ENCODE data around the gene RAB33A. TPM values are rescaled to one million over a fixed set of nuclear protein-coding genes. Genes with fewer than 3 reads are reported as not detected.

RAB33A gene
- total RNA-seq = 0.15 and 1.4 TPM in 2 replicates

GRCh38 chrX:130171446-130172126 is at the start of gene RAB33A:
TSS of gene RAB33A (plus strand) at chrX:130171962. CDS start at chrX:130172063, 101 bp downstream.
- DNase-seq (ENCODE audit: low read depth) = no peak

DNA sequence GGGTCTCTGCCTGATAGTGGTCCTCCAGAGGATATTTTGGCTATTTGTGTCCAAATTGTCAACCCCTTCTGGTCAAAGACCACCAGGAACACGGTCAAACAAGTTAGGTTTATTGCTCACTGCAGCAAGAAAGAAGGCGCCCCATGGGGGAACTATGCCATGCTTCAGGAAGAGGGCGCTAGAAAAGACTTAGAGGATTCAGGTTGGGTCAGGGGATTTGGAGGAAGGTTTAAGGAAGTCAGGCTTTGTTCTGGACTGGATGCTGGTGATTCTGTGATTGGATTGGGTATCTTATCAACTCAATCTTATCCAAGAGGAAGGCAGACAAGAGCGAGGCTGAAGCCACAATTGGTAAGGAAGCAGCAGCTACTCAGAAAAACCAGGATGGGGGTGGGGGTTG is 47.2 kb upstream of the RAB33A start:
- no peak for DNase-seq (ENCODE audit: low read depth)

- no peak for DNase-seq (ENCODE audit: low read depth)
These were observed 46.5 kb upstream of the RAB33A start for GRCh38 chrX:130125091-130125874.

DNA sequence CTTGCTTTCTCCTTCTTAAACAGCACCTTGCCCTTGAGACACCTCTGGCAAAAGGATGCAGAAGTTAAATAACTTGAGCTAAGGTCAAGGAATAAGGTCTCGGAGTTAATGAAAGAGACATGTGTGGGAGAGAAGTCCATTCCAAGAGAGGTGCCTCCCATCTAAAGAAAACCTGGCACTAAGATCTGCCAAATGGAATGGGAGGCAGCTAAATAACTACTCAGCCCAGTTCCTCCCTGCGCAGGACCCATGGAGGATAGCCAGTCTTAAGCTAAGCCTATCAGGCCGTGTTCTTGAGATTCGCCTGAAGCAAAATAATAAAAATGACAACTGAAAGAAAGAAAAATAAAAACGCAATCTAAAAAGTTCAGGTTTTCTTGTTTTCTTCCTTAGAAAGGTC is 40.8 kb upstream of the RAB33A start:
- no peak for DNase-seq (ENCODE audit: low read depth)

GRCh38 chrX:130136496-130136895 is 35.3 kb upstream of the RAB33A start:
- DNase-seq (ENCODE audit: low read depth) = peak; percentile 68

GRCh38 chrX:130136961-130137360 is 34.8 kb upstream of the RAB33A start:
- peak; percentile 31 for DNase-seq (ENCODE audit: low read depth)

- DNase-seq (ENCODE audit: low read depth) = no peak
These were observed 32.1 kb upstream of the RAB33A start for GRCh38 chrX:130139474-130140201.

DNA sequence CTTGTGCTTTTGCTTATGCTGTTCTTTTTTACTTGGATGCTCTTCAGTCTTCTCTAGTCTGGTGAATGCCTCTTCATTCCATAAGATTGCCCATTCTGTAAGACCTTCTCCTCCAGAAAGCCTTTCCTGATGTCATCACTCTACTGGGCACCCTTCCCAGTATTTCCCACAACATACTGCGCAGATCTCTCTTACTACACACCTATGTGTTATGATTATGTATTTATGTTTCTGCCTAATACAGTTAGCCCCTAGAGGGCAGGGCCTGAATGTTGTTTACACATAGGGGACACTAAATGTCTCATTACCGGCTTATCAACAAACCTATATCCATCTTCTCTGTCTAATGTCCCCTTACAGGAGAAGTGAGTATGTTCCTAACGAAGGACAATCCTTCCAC is 27.3 kb upstream of the RAB33A start:
- DNase-seq (ENCODE audit: low read depth) = no peak

- no peak for DNase-seq (ENCODE audit: low read depth)
These were observed 26.6 kb upstream of the RAB33A start for GRCh38 chrX:130145123-130145522.

DNA sequence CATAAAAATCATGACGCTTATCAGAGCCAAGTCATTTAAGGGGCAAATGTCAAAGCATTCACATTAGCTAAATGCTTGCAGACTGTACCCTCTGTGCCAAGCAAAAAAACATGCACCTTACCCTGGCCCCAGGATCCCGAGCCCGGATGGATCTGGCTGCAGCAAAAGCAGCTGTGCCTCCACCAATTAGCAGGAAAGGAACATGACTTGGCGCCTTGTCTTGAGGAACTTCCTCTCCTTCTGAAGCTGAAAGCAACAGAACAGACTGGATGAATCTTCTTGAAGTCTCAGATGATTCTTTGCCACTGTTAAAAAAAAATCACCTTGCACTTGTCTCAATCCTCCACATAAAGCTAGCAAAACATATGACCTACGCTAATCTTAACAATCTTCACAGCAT is 24.1 kb upstream of the RAB33A start:
- no peak for DNase-seq (ENCODE audit: low read depth)

DNA sequence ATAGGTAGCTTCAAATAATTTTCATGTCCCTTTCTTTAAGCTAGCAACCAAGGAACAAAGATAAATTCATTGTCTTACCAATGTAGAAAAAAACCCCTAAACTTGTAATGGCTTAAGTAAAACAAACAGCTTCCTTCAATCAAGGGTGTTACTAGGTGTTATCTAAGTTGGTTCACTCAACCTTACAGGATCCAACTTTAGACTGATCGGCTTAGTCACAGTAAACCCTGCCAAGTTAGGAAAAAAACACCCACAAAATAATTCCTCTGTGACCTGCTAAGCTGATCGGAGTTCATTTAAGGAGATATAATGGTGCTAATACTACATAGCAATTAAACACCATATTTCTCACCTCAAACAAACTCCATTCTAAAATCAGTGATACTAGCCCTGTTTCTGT is 16.2 kb upstream of the RAB33A start:
- DNase-seq (ENCODE audit: low read depth) = peak; percentile 47

DNA sequence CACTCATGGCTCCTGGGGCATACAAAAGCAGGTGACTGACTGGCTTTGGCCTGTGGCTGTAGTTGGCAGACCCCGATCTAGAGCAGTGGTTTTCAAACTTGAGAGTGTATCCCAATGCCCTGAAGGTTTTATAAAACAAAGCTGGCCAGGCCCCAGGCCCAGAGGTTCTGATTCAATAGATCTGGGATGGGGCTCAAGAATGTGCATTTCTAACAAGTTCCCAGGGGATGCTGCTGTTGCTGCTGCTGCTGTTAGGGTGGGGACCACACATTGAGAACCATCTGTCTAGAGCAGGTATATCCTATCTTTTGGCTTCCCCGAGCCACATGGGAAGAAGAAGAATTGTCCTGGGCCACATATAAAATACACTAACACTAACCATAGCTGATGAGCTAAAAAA is 13.5 kb upstream of the RAB33A start:
- no peak for DNase-seq (ENCODE audit: low read depth)

DNA sequence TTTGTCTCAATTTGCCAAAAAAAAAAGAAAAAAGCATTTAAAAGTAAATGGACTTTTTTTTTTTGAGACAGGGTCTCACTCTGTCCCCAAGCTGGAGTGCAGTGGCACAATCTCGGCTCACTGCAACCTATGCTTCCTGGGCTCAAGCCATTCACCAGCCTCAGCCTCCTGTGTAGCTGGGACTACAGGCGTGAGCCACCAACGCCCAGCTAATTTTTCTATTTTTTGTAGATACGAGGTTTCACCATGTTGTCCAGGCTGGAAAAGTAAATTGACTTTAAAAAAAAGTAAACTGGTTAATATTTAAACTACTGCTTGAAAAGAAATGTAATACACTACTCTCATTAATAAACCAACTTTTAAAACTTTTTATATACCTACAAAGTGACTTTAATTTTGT is 12.0 kb upstream of the RAB33A start:
- no peak for DNase-seq (ENCODE audit: low read depth)

DNA sequence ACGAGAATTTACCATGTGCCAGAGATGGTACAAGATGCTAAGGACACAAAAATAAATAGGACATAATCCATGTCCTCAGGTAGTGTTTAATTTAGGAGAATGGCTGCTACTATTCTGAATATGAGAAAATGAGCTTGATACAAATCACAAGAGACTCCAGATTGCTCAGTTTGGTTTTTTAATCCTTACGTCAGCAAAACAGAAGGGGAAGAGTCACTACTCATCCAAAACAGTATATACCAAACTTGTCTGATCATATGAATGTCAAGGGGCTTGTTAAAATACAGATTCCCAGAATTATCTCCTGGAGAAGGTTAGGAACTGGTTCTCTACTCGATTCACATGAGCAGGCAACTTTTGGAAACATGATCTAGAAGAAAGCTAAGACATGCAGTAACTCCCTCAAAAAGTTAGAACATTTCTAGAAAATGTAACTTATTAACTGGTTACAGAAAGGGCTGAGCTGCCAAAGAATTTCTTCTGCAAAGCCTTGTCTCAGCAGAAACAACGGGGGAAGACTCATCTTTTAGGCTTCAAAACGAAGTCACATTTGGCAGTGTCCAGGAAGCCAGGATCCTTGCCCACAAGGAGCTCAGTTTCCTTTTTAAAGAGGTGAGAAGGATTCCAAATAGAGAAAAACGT is 9.5 kb upstream of the RAB33A start:
- DNase-seq (ENCODE audit: low read depth) = peak; percentile 55

GRCh38 chrX:130163398-130163797 is 8.4 kb upstream of the RAB33A start:
- DNase-seq (ENCODE audit: low read depth) = peak; percentile 22

GRCh38 chrX:130165181-130165702 is 6.5 kb upstream of the RAB33A start:
- peak; percentile 27 for DNase-seq (ENCODE audit: low read depth)

DNA sequence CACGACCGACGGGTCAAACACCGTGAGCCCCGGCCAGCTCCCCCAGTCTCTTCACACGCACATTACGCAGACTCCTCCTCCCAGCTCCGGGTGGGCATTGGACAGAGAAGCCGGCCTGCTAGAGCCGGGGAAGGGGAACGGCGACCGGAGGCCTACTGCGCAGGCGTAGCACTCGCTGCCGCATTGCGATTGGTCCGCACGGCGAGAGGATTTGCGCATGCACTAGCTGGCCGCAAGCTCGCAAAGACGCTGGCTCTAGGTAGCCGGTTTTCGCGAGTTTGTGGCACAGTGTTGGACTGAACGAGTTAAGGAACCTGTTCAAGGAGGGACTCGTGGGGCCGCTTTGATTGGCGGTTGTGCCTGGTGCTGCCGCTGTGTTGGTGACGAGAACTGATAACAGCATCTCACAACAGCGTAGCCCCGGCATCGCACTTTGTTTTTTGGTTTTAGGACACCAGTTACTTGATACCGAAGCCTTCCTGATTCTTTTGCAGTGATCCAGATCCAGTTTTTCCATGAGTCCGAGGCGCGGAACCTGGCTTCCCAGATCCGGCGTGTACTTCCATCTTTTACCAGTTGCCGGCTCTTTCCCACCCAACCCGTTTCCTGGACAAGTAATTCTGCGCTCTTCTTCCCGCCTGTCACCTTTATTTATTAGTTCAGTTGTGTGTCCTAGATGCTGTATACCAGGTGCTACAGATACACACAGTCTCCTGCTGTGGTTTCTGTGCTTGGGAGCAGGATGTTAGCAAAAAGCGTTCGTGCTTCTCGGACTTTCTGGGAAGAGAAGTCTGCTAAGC is 5.9 kb upstream of the RAB33A start, which contains the start of gene AIFM1:
Gene AIFM1 (minus strand): TSS at position 139 of the 800 bp plus-strand sequence. CDS start 185 bp downstream, outside the sequence.
- peak; percentile 90 for DNase-seq (ENCODE audit: low read depth)

GRCh38 chrX:130166503-130166777 is 5.3 kb upstream of the RAB33A start:
- no peak for DNase-seq (ENCODE audit: low read depth)

DNA sequence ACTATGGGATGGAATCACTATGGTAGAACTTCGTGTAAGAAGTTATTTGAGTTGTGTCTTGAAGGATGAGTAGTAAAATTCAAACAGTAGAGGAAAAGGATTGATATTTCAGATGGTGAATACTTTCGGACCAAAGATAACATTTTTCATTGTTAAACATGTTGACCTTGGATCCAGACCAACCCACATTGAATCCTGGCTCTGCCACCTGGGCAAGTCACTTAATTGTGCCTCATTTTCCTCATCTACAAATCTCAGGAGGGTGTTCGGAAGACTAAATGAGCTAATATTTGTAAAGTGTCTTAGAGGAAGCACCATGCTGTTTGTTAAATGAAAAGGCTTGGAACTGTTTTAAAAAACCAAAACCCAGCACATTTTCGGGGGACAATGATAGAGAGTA is 4.7 kb upstream of the RAB33A start:
- DNase-seq (ENCODE audit: low read depth) = no peak

DNA sequence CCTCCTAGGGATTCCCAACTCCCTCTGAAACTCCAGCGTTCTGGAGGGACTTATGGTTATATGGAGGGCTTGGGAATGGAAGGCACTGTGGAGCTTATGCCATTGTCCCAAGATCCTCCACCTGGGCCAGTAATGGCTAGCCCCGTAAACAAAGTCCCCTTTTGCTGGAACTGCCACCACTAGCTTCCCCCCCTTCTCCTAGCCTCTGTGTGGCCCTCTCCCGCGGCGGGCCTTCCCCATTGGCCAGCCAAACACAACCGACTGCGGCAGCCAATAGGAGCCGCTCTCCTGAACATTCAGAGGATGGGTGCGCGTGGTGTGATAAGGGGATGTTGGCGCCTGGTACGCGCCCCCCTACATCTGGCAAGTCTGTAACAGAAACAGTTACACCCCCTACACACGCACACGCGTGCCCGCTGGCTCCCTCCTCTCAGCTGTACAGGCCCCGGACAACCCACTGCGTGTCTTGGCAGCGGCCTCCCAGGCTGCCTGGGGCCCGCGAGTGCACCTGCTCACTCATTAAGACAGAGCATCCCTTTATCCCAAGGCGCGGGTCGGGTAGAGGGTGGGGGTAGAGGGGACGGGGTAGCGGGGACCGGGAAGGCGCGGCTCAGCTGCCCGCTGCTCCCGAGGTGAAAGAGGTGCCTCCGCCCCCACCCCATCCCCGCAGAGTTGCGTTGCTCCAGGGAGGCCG is 863 bp upstream of the RAB33A start:
- DNase-seq (ENCODE audit: low read depth) = no peak
